Ascending aorta (tissue), 2 donors: ENCODE measurements around the gene ZFP36L1. TPM values are rescaled to one million over a fixed set of nuclear protein-coding genes. Genes with fewer than 3 reads are reported as not detected.
"Not testable (repeated sequence)": the region's sequence is repeated elsewhere in the genome, so short reads cannot be mapped to it uniquely, and the experiment has no call there.

Experiments
- DNase-seq, 2 donors: peaks; one replicate each; pipeline ENCODE4 v3.0.0-alpha.2; 2019; ENCODE audit warnings: low spot score in 2 of 2
- H3K27ac ChIP-seq, 2 donors: fragments of 200-600 bp; sonication (generic); one replicate each; pipeline ENCODE4 v1.5.1; 2016 to 2017; ENCODE audit warnings: mild to moderate bottlenecking in 1 of 2
- H3K27me3 ChIP-seq: fragments of 200-600 bp; sonication (generic); one replicate; pipeline ENCODE4 v1.5.1; 2017
- H3K36me3 ChIP-seq, 2 donors: fragments of 200-600 bp; sonication (generic); one replicate each; pipeline ENCODE4 v1.5.1; 2016
- H3K4me1 ChIP-seq, 2 donors: fragments of 200-600 bp; sonication (generic); one replicate each; pipeline ENCODE4 v1.5.1; 2016 to 2017; ENCODE audit warnings: mild to moderate bottlenecking in 1 of 2
- H3K4me3 ChIP-seq, 2 donors: fragments of 200-600 bp; sonication (generic); one replicate each; pipeline ENCODE4 v1.5.1; 2016 to 2017; ENCODE audit warnings: mild to moderate bottlenecking in 1 of 2
- H3K9me3 ChIP-seq, 2 donors: fragments of 200-600 bp; sonication (generic); one replicate each; pipeline ENCODE4 v1.5.1; 2016
- CTCF ChIP-seq, 3 experiments: fragments of 200-600 bp in 2 of 3; fragments of 450-650 bp in 1 of 3; sonication (generic) in 2 of 3; IDR thresholded peaks; one replicate each; pipeline ENCODE4 v1.5.1; 2016 to 2019; ENCODE audit warnings: antibody characterized with exemption in 3 of 3, mild to moderate bottlenecking in 1 of 3, moderate library complexity in 1 of 3
- intact Hi-C: fragments of 100-400 bp; cut with DNase I; formaldehyde crosslinking; loops from one replicate; pipeline ENCODE4 v1.15.1; 2023
- total RNA-seq: library from RNA; depleted of rRNA; stranded (reverse); fragments of >200 nt; gene quantifications from one replicate; pipeline ENCODE4 v1.1.0, GENCODE V29; 2016

Gene ZFP36L1
- total RNA-seq, 1 donor from 2014 or later: 772 TPM

DNA sequence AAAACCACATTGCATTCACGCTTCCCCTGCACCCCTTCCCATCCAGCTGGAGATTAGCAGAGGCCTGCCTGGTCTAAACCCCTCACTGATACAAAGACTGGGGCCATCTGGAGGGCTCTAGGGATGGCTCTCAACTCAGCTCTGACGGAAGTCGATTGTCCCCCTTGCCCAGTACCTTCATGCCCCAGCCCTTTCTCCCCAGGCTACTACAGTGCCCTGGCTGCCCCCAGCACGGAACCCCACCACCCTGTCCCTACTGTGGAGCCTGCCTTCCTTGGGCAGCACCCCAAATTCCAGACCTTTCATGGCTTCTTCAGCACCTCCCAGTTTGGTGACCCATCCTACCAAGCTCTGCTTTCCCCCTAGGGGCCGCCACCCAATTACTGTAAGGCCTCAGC is 25.6 kb downstream of the ZFP36L1 start:
- Histone ChIP-seq H3K4me1 (peaks cover 5 to 10% of the 10 kb centered on the region in 2 donors), H3K36me3 (no peaks in the 10 kb centered on the region), H3K27me3 (no peaks in the 10 kb centered on the region), H3K27ac (no peak overlapping the region), H3K4me3 (no peak overlapping the region), H3K9me3 (no peaks in the 10 kb centered on the region)
- no peak for TF ChIP-seq CTCF (IDR thresholded peaks at IDR 0.05)
- DNase-seq: no peak
- intact Hi-C loops: loop anchor here (5.0 kb wide), 1 partner anchor 60 kb away; no protein-coding TSS in a partner anchor

DNA sequence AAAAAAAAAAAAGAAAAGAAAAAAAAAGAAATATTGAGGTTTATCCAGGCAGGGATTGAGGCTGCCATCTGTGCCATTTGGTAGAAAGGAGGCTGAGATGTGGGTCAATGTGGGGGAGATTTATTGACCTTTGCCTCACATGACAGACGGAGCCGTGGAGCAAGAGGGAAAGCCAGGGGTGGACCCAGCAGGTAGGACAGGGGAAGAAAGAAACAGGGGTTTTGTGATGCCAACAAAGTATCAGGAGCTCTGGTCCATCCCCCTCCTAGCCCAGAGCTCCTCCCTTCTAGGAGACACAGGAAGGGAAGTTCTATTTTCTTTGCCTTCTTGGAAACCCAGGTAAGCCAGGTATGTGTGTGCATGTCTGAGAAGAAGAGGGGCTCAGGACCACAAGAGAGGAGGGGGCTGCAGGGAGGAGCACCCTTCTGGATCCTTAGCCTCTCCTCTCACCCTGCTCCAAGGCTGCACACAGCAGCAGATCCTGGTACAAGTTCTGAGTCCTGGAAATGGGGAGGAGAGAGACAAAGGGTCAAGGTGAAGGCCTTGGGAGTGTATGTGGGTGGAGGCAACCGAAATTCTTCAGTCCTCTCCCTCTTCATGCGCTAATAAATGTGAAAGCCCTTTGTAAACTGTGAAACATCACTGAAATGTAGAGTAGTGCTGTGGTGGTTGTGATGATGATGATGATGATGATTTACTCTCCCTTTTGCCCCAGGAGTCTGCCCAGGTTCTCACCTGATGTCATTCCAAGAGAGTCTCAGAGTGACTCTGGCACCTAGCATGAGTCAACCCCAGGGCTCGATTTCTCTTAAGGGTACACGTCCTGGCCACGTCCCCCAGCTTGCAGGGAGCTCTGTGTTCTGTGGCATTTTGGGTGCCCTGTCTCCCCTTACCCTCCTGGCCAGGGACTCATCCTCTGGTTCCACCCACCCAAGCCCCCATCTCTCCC is 26.3 kb downstream of the ZFP36L1 start:
- no peak for DNase-seq
- intact Hi-C loops: loop anchor here (5.0 kb wide), 1 partner anchor 59 kb away; no protein-coding TSS in a partner anchor
- no peak for TF ChIP-seq CTCF (IDR thresholded peaks at IDR 0.05)
- Histone ChIP-seq H3K4me1 (peaks cover 5 to 10% of the 10 kb centered on the region in 2 donors), H3K4me3 (no peak overlapping the region), H3K27ac (no peak overlapping the region), H3K27me3 (no peaks in the 10 kb centered on the region), H3K9me3 (no peaks in the 10 kb centered on the region), H3K36me3 (no peaks in the 10 kb centered on the region)

GRCh38 chr14:68763843-68764242 is 29.0 kb downstream of the ZFP36L1 start:
- H3K4me1 ChIP-seq, H3K9me3 ChIP-seq, DNase-seq, H3K4me3 ChIP-seq, H3K27me3 ChIP-seq, intact Hi-C loops, H3K36me3 ChIP-seq: not testable (repeated sequence)
- H3K27ac ChIP-seq: peak overlapping the region; percentile 9 to 75

DNA sequence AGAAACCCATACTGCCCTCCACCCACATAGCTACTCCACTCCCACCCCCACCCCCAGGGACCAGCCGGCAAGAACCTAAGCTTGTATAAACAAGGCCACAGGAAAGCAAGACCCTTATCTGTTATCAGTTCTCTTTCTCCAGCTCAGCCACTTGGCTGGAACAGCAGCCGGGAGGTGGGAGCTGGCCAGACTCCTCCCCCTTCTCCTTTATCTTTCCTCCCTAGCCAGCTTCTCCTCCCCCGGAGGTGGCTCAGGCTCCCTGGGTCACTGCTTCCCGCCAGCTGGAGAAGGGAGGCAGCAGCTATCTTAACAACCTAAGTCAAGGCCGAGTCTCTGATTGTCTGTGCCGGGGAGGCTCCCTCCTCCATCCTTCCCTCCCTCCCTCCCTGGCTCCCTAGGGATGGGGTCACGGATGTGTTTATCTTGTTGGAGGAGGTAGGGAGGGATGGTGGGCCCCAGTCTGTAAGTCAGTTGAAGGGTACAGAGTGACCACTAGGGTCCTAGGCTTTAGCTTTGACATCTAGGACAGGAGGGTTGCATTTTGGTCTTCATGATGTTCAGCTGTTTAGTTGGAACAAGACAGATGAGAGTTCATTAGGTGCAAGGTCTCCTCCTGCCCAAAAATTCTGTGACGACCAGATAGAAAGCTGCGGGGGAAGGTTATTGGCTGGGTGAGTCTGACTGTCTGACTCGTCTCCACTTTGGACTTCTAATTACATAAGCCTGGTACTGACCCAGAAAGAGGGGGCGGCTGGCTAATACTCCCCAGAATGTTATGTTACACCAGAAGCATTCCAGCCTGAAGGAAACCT is 29.7 kb downstream of the ZFP36L1 start:
- H3K9me3 ChIP-seq: no peaks in the 10 kb centered on the region
- no peaks in the 10 kb centered on the region for H3K36me3 ChIP-seq
- no peaks in the 10 kb centered on the region for H3K27me3 ChIP-seq
- peak in 1 of 2 donors; percentile 71 for DNase-seq
- intact Hi-C loops: no loop called here
- peak overlapping the region; percentile 19 to 75 for H3K27ac ChIP-seq
- TF ChIP-seq CTCF (IDR thresholded peaks at IDR 0.05): no peak
- H3K4me1 ChIP-seq: peaks cover 5 to 10% of the 10 kb centered on the region in 2 donors
- H3K4me3 ChIP-seq: no peak overlapping the region

- Histone ChIP-seq H3K4me3 (no peak overlapping the region), H3K9me3 (no peaks in the 10 kb centered on the region), H3K27ac (no peak overlapping the region), H3K36me3 (no peaks in the 10 kb centered on the region), H3K27me3 (no peaks in the 10 kb centered on the region), H3K4me1 (peaks cover 9 to 10% of the 10 kb centered on the region in 2 donors)
- intact Hi-C loops: no loop called here
- DNase-seq: no peak
- TF ChIP-seq CTCF (IDR thresholded peaks at IDR 0.05): no peak
Measured at GRCh38 chr14:68761391-68761790, 31.5 kb downstream of the ZFP36L1 start.
